Right renal cortex interstitium (tissue), 3 donors: ENCODE measurements around the gene PRAMEF25. TPM values are rescaled to one million over a fixed set of nuclear protein-coding genes. Genes with fewer than 3 reads are reported as not detected.
"Not testable (repeated sequence)": the region's sequence is repeated elsewhere in the genome, so short reads cannot be mapped to it uniquely, and the experiment has no call there.

Source experiments
- DNase-seq, 3 donors: peaks; one replicate each; pipeline ENCODE4 v3.0.0-alpha.2; 2013; ENCODE audit warnings: low read depth in 3 of 3, low spot score in 2 of 3
- polyA plus RNA-seq, 3 donors: library from polyadenylated mRNA; unstranded; fragments of 120-200 nt; gene quantifications; one replicate each; pipeline ENCODE4 v1.2.1, GENCODE V29; 2013; ENCODE audit not compliant: insufficient read length in 3 of 3

PRAMEF25 gene
- polyA plus RNA-seq = not detected

- DNase-seq = not testable (repeated sequence)
These were observed at the start of gene PRAMEF25 for GRCh38 chr1:13070474-13070873. TSS of gene PRAMEF25 (plus strand) at chr1:13070774. CDS start at chr1:13073694, 2,920 bp downstream.

DNA sequence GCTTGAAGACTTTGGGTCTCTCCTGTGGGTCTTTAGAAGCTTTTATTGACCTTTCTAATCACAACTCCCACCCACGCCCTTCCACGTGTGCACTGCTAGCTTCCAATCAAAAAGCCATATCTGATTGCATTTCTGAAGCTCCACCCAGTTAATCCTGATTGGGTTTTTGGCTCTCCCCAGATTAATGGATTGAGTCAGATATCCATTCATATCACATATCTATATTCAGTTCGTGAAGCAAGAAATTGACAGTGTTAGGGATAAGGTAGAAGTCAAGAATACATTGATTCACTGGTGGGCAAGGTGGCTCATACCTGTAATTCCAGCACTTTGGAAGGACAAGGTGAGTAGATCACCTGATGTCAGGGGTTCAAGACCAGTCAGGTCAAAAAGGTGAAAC lies 14.1 kb upstream of the PRAMEF25 start, which contains the start of gene PRAMEF27:
Gene PRAMEF27, minus strand, starts transcription at position 101 of the 400 bp plus-strand sequence. CDS start 2,916 bp downstream, outside the sequence.
- not testable (repeated sequence) for DNase-seq

DNA sequence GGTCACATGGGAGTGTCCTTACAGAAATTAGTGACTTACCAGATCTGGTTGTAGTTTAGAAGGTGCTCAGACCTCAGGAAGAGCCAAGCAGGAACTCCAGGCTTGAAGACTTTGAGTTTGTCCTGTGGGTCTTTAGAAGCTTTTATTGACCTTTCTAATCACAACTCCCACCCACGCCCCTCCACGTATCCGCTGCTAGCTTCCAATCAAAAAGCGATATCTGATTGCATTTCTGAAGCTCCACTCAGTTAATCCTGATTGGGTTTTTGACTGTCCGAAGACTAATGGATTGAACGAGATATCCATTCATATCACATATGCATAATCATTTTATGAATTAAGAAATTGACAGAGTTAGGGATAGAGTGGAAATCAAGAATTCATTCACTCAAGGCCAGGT lies 46.2 kb downstream of the PRAMEF25 start, which contains the start of gene HNRNPCL2:
Gene HNRNPCL2, minus strand, starts transcription at position 101 of the 400 bp plus-strand sequence. CDS start 454 bp downstream, outside the sequence.
- not testable (repeated sequence) for DNase-seq

Other genes with a start within 250 kb of the PRAMEF25 start
- not detected for gene PRAMEF11, start 239.4 kb upstream of the PRAMEF25 start, polyA plus RNA-seq
- under 1 TPM in 2 of 3 donors, not detected in 1; 0.17 to 0.23 TPM for gene HNRNPCL1, start 222.1 kb upstream of the PRAMEF25 start, polyA plus RNA-seq
- gene PRAMEF2, start 213.7 kb upstream of the PRAMEF25 start, polyA plus RNA-seq = not detected
- not detected for gene PRAMEF4, start 184.6 kb upstream of the PRAMEF25 start, polyA plus RNA-seq
- gene PRAMEF10, start 172.5 kb upstream of the PRAMEF25 start, polyA plus RNA-seq = not detected
- gene PRAMEF7, start 154.2 kb upstream of the PRAMEF25 start, polyA plus RNA-seq = not detected
- not detected for gene PRAMEF6, start 123.2 kb upstream of the PRAMEF25 start, polyA plus RNA-seq
- gene PRAMEF27, start 14.2 kb upstream of the PRAMEF25 start, polyA plus RNA-seq = not detected
- gene HNRNPCL3, start 10.0 kb upstream of the PRAMEF25 start, polyA plus RNA-seq = not detected
- gene HNRNPCL2, start 46.1 kb downstream of the PRAMEF25 start, polyA plus RNA-seq = under 1 TPM; 0.31 to 0.46 (median 0.39) TPM
- not detected for gene PRAMEF26, start 85.2 kb downstream of the PRAMEF25 start, polyA plus RNA-seq
- under 1 TPM in 1 of 3 donors, not detected in 2; 0.21 TPM for gene HNRNPCL4, start 94.9 kb downstream of the PRAMEF25 start, polyA plus RNA-seq
- not detected for gene PRAMEF9, start 101.1 kb downstream of the PRAMEF25 start, polyA plus RNA-seq
- gene PRAMEF13, start 130.6 kb downstream of the PRAMEF25 start, polyA plus RNA-seq = not detected
- not detected for gene PRAMEF18, start 155.4 kb downstream of the PRAMEF25 start, polyA plus RNA-seq
- gene PRAMEF5, start 183.4 kb downstream of the PRAMEF25 start, polyA plus RNA-seq = not detected
- not detected for gene PRAMEF8, start 214.4 kb downstream of the PRAMEF25 start, polyA plus RNA-seq
- not detected for gene PRAMEF33, start 232.8 kb downstream of the PRAMEF25 start, polyA plus RNA-seq
- not detected for gene PRAMEF15, start 244.8 kb downstream of the PRAMEF25 start, polyA plus RNA-seq